ENCODE measurements around the gene PAPOLA.

DNA sequence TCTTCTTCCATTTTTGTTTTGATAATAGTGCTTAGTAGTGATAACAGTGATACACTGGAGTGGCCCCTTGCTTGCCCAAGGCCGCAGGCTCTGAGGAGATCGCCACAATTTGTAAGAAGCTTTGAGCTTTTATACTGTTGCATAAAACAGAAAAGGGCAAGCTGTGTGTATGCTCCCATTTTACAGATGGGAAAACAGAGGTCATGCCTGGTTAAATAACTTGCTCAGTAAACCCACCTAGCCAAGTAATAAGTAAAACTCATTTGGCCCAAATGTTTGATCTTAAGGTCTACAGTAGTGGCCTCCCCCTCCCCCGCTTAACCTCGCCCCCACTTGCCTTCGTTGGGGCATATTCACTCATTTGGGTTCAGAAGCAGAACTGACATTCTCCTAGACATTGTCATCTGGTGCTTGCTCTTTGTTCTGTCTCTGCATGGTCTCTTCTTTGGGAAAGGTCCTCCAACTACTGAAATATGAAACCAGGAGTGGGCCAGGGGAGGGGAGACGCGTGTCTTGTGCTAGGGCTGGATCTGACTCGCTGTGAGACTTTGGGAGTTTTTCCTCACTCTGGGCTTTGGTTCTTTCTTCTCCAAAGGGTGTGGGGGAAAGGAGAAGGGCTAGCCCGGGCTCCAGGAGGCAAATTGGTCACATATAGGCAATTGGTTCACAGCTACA, 88.1 kb downstream of the PAPOLA start:
- TF ChIP-seq, protein P1, sequence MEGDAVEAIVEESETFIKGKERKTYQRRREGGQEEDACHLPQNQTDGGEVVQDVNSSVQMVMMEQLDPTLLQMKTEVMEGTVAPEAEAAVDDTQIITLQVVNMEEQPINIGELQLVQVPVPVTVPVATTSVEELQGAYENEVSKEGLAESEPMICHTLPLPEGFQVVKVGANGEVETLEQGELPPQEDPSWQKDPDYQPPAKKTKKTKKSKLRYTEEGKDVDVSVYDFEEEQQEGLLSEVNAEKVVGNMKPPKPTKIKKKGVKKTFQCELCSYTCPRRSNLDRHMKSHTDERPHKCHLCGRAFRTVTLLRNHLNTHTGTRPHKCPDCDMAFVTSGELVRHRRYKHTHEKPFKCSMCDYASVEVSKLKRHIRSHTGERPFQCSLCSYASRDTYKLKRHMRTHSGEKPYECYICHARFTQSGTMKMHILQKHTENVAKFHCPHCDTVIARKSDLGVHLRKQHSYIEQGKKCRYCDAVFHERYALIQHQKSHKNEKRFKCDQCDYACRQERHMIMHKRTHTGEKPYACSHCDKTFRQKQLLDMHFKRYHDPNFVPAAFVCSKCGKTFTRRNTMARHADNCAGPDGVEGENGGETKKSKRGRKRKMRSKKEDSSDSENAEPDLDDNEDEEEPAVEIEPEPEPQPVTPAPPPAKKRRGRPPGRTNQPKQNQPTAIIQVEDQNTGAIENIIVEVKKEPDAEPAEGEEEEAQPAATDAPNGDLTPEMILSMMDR (IDR thresholded peaks at IDR 0.05): no peak
- no peak for TF ChIP-seq POLR2AphosphoS5 (IDR thresholded peaks at IDR 0.05)
- no peak for TF ChIP-seq POLR2A (IDR thresholded peaks at IDR 0.05; ENCODE audit: low read depth)
- no peak for TF ChIP-seq EP300 (IDR thresholded peaks at IDR 0.05)

Data from esophagus muscularis mucosa (tissue), 4 donors.